Cerebellar cortex (tissue), 1 donor: ENCODE data around the gene TSLP.

Experiments used
- DNase-seq: peaks from one replicate; pipeline ENCODE4 v3.0.0-alpha.2; 2015; ENCODE audit warnings: low spot score

The TSLP gene

GRCh38 chr5:111099058-111099778 is 27.7 kb downstream of the TSLP start:
- DNase-seq, result no peak

- DNase-seq, result no peak
Observed at GRCh38 chr5:111106320-111106948, 34.9 kb downstream of the TSLP start.

GRCh38 chr5:111107371-111107770 is 35.9 kb downstream of the TSLP start:
- DNase-seq, result no peak

DNA sequence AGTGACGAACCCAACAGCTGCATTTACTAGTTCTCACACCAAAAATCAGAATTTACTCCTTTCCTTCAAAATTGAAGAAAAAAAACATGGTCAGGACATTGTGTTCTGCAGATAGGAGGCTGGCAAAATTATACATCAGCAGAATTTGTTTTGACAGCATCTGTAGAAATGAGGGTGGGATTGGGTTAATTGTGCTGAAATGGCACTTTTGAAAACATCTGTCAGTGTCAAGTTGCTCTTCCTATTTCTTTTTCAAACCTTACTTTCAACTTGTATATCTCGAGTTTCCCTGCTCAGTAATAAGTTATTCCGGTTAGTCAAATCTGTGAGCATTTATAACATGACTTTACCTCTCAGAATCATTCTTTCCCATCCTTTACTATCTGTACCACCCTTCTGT is 40.4 kb downstream of the TSLP start:
- no peak for DNase-seq

DNA sequence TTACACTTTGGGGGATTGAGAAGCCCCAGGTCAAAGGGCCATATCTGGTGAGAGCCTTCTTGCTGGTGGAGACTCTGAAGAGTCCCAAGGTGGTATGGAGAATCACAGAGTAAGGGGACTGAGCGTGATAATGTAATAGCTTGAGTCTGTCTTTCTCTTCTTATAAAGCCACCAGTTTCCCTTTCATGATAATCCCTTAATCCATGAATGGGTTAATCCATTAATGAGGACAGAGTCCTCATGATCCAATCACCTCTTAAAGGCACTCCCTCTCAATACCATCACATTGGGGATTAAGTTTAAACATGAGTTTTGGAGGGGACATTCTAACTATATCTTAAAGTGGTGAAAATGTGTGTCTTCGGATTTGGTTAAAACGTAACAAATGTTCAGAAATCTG is 42.2 kb downstream of the TSLP start:
- no peak for DNase-seq

GRCh38 chr5:111115229-111115628 is 43.7 kb downstream of the TSLP start:
- no peak for DNase-seq

GRCh38 chr5:111116550-111116949 is 45.0 kb downstream of the TSLP start:
- no peak for DNase-seq

- no peak for DNase-seq
Observed at GRCh38 chr5:111117136-111117535, 45.6 kb downstream of the TSLP start.

DNA sequence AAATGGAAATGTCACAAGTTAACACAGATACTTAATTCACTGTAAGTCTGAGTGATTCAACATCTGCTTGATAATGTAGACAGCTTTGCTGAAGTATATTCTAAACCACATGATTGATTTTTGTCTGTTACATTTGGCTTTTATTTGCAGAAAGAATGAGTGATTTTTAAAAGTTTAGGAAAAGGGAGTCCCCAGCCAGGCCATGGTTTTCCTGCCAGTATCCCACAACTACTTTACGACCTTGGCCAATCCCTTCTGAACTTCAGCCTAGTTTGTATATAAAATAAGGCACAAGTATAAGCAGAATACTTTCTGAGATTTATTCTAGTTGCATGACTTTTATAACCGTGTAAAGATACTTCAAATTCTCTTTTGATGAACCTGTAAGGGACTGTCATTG is 47.7 kb downstream of the TSLP start:
- DNase-seq, result no peak

DNA sequence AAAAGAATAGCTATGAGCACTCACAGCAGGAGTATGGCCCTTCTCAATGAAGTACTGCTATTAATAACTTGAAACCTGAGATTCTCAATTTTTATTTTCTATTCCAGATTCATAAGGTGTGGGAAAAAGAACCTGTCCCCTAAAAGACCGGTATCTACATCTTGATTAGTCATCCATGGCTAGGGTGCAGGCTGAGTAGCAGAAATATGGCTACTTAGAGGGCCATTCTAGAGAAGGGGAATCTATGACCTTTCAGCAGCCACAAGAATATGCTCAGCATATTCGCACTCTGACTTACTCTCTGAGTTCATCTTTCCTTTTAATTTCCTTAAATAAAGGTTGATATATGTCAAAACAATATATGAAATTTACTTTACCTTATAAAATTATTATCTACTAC is 48.3 kb downstream of the TSLP start:
- DNase-seq, result no peak

DNA sequence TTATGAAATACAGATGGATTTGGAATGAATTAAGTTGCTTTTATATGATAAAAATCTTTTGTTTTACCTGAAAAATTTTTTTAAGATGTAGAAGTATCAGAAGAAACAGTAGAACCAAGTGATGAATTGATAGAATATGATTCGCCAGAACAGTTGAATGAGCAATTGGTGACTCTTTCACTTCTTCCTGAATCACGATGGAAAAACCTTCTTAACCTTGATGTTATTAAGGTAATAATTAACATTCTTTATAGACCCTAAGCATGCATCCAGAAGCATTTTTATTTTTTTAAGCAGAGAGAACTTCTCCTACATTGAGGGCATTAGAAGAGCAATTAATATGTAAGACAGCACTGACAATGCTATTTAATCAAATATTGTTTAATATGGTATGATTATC is 49.4 kb downstream of the TSLP start:
- no peak for DNase-seq

- no peak for DNase-seq
Observed at GRCh38 chr5:111121926-111122325, 50.4 kb downstream of the TSLP start.

DNA sequence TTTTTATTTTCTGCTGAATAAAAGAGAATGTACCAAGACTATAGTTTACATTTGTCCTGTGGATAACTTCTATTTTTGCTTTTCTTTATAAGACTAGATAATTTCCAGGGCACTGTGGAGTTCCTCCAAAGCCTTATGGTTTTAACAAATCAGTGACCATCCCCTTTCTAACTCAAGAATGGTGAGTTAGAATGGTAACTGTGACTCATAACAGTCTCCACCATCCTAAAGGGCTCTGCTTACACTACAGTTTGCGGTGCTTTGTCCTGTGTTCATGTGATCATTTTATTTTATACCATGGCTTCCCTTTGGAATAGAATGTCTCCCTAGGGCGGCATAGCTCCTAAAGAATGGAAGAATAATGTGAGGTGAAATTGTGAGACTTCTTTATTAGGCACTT is 50.9 kb downstream of the TSLP start:
- no peak for DNase-seq

DNA sequence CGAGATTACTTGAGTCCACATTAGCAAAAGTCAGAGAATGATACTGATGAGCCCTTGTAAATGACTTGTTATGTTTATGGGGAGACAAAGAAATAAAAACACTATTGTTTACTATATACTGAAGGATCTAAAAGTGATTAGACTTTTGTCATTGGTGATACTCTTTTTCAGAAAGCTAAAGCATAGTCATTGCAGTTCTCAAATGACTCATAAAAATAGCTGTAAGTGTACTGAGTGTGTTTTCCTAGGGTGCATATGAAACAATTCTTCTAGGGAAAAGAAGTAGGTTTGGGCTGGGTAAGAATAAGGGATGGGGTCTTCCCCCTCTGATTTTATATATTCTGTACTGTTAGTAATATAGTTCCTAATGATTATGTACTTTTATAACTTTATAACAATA is 53.3 kb downstream of the TSLP start:
- DNase-seq, result no peak

- DNase-seq, result no peak
Observed at GRCh38 chr5:111126896-111127295, 55.4 kb downstream of the TSLP start.
